HCT116 (cell line): ENCODE data around the gene ABCC11. TPM values are rescaled to one million over a fixed set of nuclear protein-coding genes. Genes with fewer than 3 reads are reported as not detected.

Experiments
- ATAC-seq: fragments of 200-7000 bp; cut with Tn5 transposase; 2 replicates; pipeline ENCODE4 v1.9.1; 2020; ENCODE audit warnings: mild to moderate bottlenecking, moderate library complexity
- BruUV-seq: library from RNA; stranded (reverse); fragments of 400-500 nt; replicated peaks from 2 replicates; lab custom pipeline; 2021; lab: Mats Ljungman, UMichigan
- CTCF ChIA-PET: fragments of 300-600 bp; sonication (Branson Sonifier 250); formaldehyde crosslinking; loops from one replicate; lab custom pipeline; 2021; ENCODE audit warnings: antibody characterized with exemption; lab: Charles Lee
- POLR2A ChIA-PET: fragments of 300-600, 350-600 bp; sonication (Branson Sonifier 250); formaldehyde crosslinking; loops from one replicate; lab custom pipeline; 2021; ENCODE audit warnings: antibody characterized with exemption; lab: Charles Lee
- RAD21 ChIA-PET, 2 experiments: fragments of 300-600 bp; sonication (Branson Sonifier 250); formaldehyde crosslinking; loops; one replicate each; lab custom pipeline; 2023; ENCODE audit warnings: low total read pairs in 2 of 2; ENCODE audit not compliant: uncharacterized antibody in 2 of 2, unreplicated experiment in 2 of 2, low non-redundant PET in 1 of 2; lab: Charles Lee
- DNase-seq: peaks from one replicate; pipeline ENCODE4 v3.0.0-alpha.2; 2010; ENCODE audit warnings: low read depth, low spot score
- H2AFZ ChIP-seq: fragments of 200-600 bp; shearing (Covaris generic), sonication (generic); 2 replicates; pipeline ENCODE4 v1.6.1; 2017; ENCODE audit warnings: low read depth, mixed run types, mixed read lengths, antibody characterized with exemption, low read length; ENCODE audit not compliant: poor library complexity, severe bottlenecking
- H3K27ac ChIP-seq: 2 replicates; pipeline ENCODE4 v1.5.1; 2012; ENCODE audit warnings: low read depth, low read length
- H3K27me3 ChIP-seq: fragments of 200-600 bp; sonication (generic); 2 replicates; pipeline ENCODE4 v1.6.1; 2016; ENCODE audit warnings: mixed run types, low read length, mixed read lengths; ENCODE audit not compliant: insufficient read depth
- H3K36me3 ChIP-seq, 2 experiments: fragments of 200-500 bp in 1 of 2; fragments of 200-600 bp in 1 of 2; sonication (Bioruptor generic) in 1 of 2; sonication (generic) in 1 of 2; 2 replicates each; pipeline versions ENCODE4 v1.5.1 to v1.6.1; 2014 to 2016; ENCODE audit warnings: low read length in 2 of 2, inconsistent platforms in 1 of 2, mixed read lengths in 1 of 2, mixed run types in 1 of 2; ENCODE audit not compliant: insufficient read depth in 2 of 2, control insufficient read depth in 1 of 2
- H3K4me1 ChIP-seq, 2 experiments: fragments of 200-600 bp in 1 of 2; sonication (generic) in 1 of 2; 2 replicates each; pipeline versions ENCODE4 v1.5.1 to v1.6.1; 2012 to 2017; ENCODE audit warnings: low read length in 2 of 2, inconsistent platforms in 1 of 2, mild to moderate bottlenecking in 1 of 2, mixed read lengths in 1 of 2, mixed run types in 1 of 2, moderate library complexity in 1 of 2; ENCODE audit not compliant: insufficient read depth in 2 of 2, control insufficient read depth in 1 of 2
- H3K4me2 ChIP-seq: fragments of 200-600 bp; sonication (generic); 2 replicates; pipeline ENCODE4 v1.6.1; 2017; ENCODE audit warnings: mixed run types, low read length, mixed read lengths
- H3K4me3 ChIP-seq, 2 experiments: fragments of 200-600 bp in 1 of 2; sonication (generic) in 1 of 2; replicated peaks in 1 of 2; 2 replicates each; pipeline ENCODE4 v1.5.1; 2011 to 2016; ENCODE audit warnings: low read length in 2 of 2, control low read depth in 1 of 2, low read depth in 1 of 2, mild to moderate bottlenecking in 1 of 2, mixed read lengths in 1 of 2, mixed run types in 1 of 2
- H3K79me2 ChIP-seq: fragments of 200-600 bp; sonication (generic); 2 replicates; pipeline ENCODE4 v1.6.1; 2017; ENCODE audit warnings: mild to moderate bottlenecking, mixed run types, low read length, moderate library complexity, mixed read lengths; ENCODE audit not compliant: insufficient read depth
- H3K9ac ChIP-seq: fragments of 200-600 bp; sonication (generic); 2 replicates; pipeline ENCODE4 v1.6.1; 2016; ENCODE audit warnings: low read length, mixed read lengths
- H3K9me2 ChIP-seq: fragments of 200-600 bp; sonication (generic), shearing (Covaris generic); 2 replicates; pipeline ENCODE4 v1.6.1; 2017; ENCODE audit warnings: mixed run types, mild to moderate bottlenecking, moderate library complexity; ENCODE audit not compliant: insufficient read depth
- H3K9me3 ChIP-seq, 2 experiments: fragments of 200-500 bp in 1 of 2; fragments of 200-600 bp in 1 of 2; sonication (Bioruptor generic) in 1 of 2; sonication (generic) in 1 of 2; 2 replicates each; pipeline ENCODE4 v1.6.1; 2014 to 2017; ENCODE audit warnings: low read length in 2 of 2, mixed read lengths in 2 of 2, inconsistent platforms in 1 of 2, low read depth in 1 of 2, mild to moderate bottlenecking in 1 of 2, mixed run types in 1 of 2, moderate library complexity in 1 of 2; ENCODE audit not compliant: control insufficient read depth in 1 of 2, insufficient read depth in 1 of 2
- H4K20me1 ChIP-seq: fragments of 200-600 bp; sonication (generic), shearing (Covaris generic); 2 replicates; pipeline ENCODE4 v1.6.1; 2017; ENCODE audit warnings: mixed run types, mild to moderate bottlenecking, moderate library complexity; ENCODE audit not compliant: insufficient read depth
- ATF3 ChIP-seq: IDR thresholded peaks from 2 replicates; pipeline ENCODE4 v1.6.1; 2012
- CBX3 ChIP-seq: IDR thresholded peaks from 2 replicates; pipeline ENCODE4 v1.6.1; 2012; ENCODE audit warnings: low read depth
- CEBPB ChIP-seq: IDR thresholded peaks from 2 replicates; pipeline ENCODE4 v1.6.1; 2012; ENCODE audit warnings: low read depth
- CTCF ChIP-seq, 3 experiments: fragments of 200-600 bp in 1 of 3; sonication (generic) in 1 of 3; IDR thresholded peaks in 2 of 3; conservative IDR thresholded peaks in 1 of 3; 2 replicates each; pipeline ENCODE4 v1.5.1; 2012 to 2017; ENCODE audit warnings: low read depth in 2 of 3, low read length in 2 of 3, antibody characterized with exemption in 1 of 3, borderline replicate concordance in 1 of 3, control low read depth in 1 of 3, mild to moderate bottlenecking in 1 of 3, mixed read lengths in 1 of 3, mixed run types in 1 of 3, moderate library complexity in 1 of 3; ENCODE audit not compliant: insufficient read depth in 1 of 3
- EGR1 ChIP-seq: IDR thresholded peaks from 2 replicates; pipeline ENCODE4 v1.6.1; 2012; ENCODE audit warnings: low read depth
- EZH2 ChIP-seq: fragments of 200-600 bp; sonication (generic); IDR thresholded peaks from 2 replicates; pipeline ENCODE4 v1.6.1; 2017; ENCODE audit warnings: antibody characterized with exemption, mixed run types
- EZH2phosphoT487 ChIP-seq: fragments of 200-600 bp; IDR thresholded peaks from 2 replicates; pipeline ENCODE4 v1.6.1; 2018; ENCODE audit warnings: antibody characterized with exemption, borderline replicate concordance
- FOSL1 ChIP-seq: IDR thresholded peaks from 2 replicates; pipeline ENCODE4 v1.6.1; 2012; ENCODE audit warnings: low read depth
- POLR2A ChIP-seq: IDR thresholded peaks from 2 replicates; pipeline ENCODE4 v1.7.0; 2011; ENCODE audit warnings: borderline replicate concordance; ENCODE audit not compliant: insufficient read depth, insufficient read length; ENCODE audit errors: extremely low read depth
- POLR2AphosphoS5 ChIP-seq: IDR thresholded peaks from 2 replicates; pipeline ENCODE4 v1.6.1; 2011; ENCODE audit warnings: mild to moderate bottlenecking, low read depth, low read length, moderate library complexity
- RAD21 ChIP-seq: IDR thresholded peaks from 2 replicates; pipeline ENCODE4 v1.6.1; 2012; ENCODE audit warnings: low read depth, mild to moderate bottlenecking
- SIN3A ChIP-seq: IDR thresholded peaks from 2 replicates; pipeline ENCODE4 v1.6.1; 2012; ENCODE audit warnings: low read depth
- SP1 ChIP-seq: IDR thresholded peaks from 2 replicates; pipeline ENCODE4 v1.6.1; 2012; ENCODE audit warnings: low read depth
- TCF7L2 ChIP-seq: IDR thresholded peaks from 2 replicates; pipeline ENCODE4 v1.7.0; 2011; ENCODE audit warnings: borderline replicate concordance, inconsistent platforms; ENCODE audit not compliant: insufficient read depth, insufficient read length; ENCODE audit errors: extremely low read depth
- YY1 ChIP-seq: IDR thresholded peaks from 2 replicates; pipeline ENCODE4 v1.6.1; 2011; ENCODE audit warnings: low read length, low read depth, moderate library complexity, mild to moderate bottlenecking; ENCODE audit not compliant: insufficient replicate concordance; ENCODE audit errors: extremely low read depth
- ZFX ChIP-seq: fragments of 450-650 bp; IDR thresholded peaks from 2 replicates; pipeline ENCODE4 v1.6.1; 2017
- intact Hi-C: fragments of 100-400 bp; cut with micrococcal nuclease; formaldehyde crosslinking; loops from 2 replicates; pipeline ENCODE4 v1.10.0; 2022
- total RNA-seq: library from RNA; stranded (reverse); gene quantifications from one replicate; pipeline ENCODE4 v1.2.1, GENCODE V29; 2021; ENCODE audit not compliant: unreplicated experiment
- TF ChIP-seq, protein P1 (sequence below): IDR thresholded peaks from 2 replicates; pipeline ENCODE4 v1.6.1; 2011; ENCODE audit warnings: mild to moderate bottlenecking, low read length, moderate library complexity; ENCODE audit not compliant: insufficient replicate concordance; ENCODE audit errors: extremely low read depth
- TF ChIP-seq, protein P2 (sequence below): IDR thresholded peaks from 2 replicates; pipeline ENCODE4 v1.6.1; 2012

Gene ABCC11
- total RNA-seq, 1 experiment from 2014 or later: 0.54 TPM

DNA sequence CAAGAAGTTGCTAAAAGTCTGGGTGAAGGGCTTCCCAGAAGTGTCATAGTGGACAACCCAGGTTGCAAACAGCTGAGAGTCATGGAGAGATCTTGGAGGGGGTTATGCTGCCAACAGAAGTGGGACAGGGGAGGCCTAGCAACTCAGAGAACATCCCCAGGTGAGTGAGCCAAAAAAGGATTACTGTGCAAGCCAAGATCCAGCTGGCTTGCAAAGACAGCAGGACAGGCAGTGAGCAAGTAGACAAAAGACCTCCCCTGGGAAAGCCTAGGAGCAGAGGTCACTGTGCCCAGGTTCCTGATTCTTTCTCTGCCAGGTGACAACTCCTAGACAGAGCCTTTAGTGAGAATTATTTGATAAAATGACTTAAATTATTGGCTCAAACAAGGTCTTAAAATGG is 12.7 kb downstream of the ABCC11 start:
- Histone ChIP-seq H3K27me3 (no peaks in the 10 kb centered on the region), H3K27ac (no peak overlapping the region), H3K9ac (no peak overlapping the region), H3K9me2 (no peaks in the 10 kb centered on the region), H2AFZ (no peak overlapping the region), H3K4me1 (no peaks in the 10 kb centered on the region), H3K4me2 (no peak overlapping the region), H3K36me3 (no peaks in the 10 kb centered on the region), H3K9me3 (no peaks in the 10 kb centered on the region), H3K79me2 (no peaks in the 10 kb centered on the region), H4K20me1 (no peaks in the 10 kb centered on the region), H3K4me3 (no peak overlapping the region)
- ChIA-PET CTCF (no interaction called here), POLR2A (no interaction called here), RAD21 (no interaction called here)
- BruUV-seq: no TSS peak
- intact Hi-C loops: loop anchor here (5.0 kb wide), 1 partner anchor 388 kb away; no protein-coding TSS in a partner anchor
- no peak for ATAC-seq
- no peak for DNase-seq
- TF ChIP-seq EZH2phosphoT487 (no peak), POLR2A (no peak), SIN3A (no peak), POLR2AphosphoS5 (no peak), YY1 (no peak), EGR1 (no peak), CEBPB (no peak), ATF3 (no peak), CBX3 (no peak), ZFX (no peak), EZH2 (no peak), SP1 (no peak), RAD21 (no peak), FOSL1 (no peak), TCF7L2 (no peak), CTCF (IDR thresholded peaks at IDR 0.05 in 2 of 3, conservative IDR thresholded peaks at IDR 0.05 in 1 of 3; ENCODE audit: borderline replicate concordance in 1 of 3, insufficient read depth in 1 of 3, low read depth in 2 of 3, low read length in 2 of 3) (no peak)
- TF ChIP-seq, protein P1, sequence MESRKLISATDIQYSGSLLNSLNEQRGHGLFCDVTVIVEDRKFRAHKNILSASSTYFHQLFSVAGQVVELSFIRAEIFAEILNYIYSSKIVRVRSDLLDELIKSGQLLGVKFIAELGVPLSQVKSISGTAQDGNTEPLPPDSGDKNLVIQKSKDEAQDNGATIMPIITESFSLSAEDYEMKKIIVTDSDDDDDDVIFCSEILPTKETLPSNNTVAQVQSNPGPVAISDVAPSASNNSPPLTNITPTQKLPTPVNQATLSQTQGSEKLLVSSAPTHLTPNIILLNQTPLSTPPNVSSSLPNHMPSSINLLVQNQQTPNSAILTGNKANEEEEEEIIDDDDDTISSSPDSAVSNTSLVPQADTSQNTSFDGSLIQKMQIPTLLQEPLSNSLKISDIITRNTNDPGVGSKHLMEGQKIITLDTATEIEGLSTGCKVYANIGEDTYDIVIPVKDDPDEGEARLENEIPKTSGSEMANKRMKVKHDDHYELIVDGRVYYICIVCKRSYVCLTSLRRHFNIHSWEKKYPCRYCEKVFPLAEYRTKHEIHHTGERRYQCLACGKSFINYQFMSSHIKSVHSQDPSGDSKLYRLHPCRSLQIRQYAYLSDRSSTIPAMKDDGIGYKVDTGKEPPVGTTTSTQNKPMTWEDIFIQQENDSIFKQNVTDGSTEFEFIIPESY: no peak
- TF ChIP-seq, protein P2, sequence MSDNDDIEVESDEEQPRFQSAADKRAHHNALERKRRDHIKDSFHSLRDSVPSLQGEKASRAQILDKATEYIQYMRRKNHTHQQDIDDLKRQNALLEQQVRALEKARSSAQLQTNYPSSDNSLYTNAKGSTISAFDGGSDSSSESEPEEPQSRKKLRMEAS: no peak
